GM18907 (cell line): ENCODE measurements around the gene KHDRBS2.

Experiments
- ATAC-seq: cut with Tn5 transposase; IDR thresholded peaks from one replicate; pipeline ENCODE4 v1.9.1; 2021; ENCODE audit warnings: mild to moderate bottlenecking, moderate library complexity; ENCODE audit not compliant: unreplicated experiment

KHDRBS2 gene

DNA sequence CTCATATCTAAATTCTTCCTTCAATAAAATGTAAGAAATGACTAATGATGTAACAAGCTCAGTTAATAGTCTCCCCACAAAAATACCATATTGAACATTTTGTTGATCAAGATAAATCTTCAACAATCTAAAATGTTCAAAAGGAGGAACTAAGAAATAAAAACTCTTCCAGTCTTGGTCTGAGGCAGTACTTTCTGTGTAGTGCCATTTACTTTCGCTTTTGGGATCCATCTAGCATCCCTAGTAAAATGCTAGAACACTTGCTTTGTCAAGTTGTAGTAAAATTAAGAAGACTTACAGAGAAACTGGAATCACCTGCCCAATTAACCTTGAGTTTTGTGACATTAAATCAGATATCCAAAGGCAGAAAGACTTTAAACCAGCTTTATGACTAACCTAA lies 246.4 kb downstream of the KHDRBS2 start:
- no peak for ATAC-seq

DNA sequence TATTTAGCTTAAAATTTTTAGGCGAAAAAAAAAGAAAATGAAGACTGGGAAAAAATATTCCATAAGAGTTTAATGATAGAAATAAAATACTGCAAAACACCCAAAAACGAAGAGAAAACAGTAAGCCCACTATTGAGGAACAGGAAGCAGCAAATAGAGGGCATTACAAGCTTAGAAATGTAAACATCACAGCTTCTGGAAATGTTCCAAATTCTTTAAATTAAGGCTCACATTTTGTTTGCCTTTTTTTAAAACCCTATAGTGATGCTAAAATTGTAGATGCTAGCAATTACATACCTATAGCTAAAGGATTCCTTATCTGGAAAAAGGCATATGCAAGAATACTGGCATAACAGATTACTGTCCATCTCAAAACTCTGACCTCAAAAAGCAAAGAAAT lies 248.6 kb downstream of the KHDRBS2 start:
- ATAC-seq: no peak

DNA sequence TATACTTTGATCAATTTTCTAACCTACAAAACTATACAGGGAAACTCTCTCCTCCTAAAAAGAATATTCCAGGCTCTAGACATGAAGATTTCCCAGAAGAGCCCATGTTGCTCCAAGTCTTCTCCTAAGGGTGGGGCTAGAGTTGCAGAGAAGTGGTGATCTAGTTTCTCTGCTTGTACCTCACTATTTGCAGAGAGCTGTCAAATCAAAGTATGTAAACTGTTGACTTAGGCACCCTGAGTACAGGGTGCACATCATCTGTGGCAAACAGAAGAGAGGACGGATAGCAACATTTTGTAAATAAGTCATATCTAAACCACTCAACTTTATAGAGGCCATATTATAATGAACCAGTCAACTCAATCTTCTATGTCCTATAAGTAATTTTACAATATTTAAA lies 250.1 kb downstream of the KHDRBS2 start:
- no peak for ATAC-seq

DNA sequence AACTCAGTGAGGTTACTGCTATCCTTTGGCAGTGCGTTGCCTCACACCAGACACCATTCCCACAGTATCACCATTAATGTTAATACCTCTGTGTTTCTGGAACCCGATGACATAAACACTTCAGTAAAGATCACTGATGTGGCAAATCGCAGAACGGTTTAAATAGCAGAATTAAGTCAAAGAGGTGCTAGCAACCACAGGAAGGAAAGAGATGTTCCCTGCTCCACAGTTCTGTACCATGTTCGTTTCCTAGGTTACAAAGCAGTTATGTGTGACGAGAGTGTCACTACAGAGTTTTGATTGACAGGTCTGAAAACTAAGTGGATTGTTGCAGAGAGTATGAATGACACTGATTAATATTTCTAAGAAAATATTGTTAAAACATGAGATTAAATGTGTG lies 272.3 kb downstream of the KHDRBS2 start:
- no peak for ATAC-seq

DNA sequence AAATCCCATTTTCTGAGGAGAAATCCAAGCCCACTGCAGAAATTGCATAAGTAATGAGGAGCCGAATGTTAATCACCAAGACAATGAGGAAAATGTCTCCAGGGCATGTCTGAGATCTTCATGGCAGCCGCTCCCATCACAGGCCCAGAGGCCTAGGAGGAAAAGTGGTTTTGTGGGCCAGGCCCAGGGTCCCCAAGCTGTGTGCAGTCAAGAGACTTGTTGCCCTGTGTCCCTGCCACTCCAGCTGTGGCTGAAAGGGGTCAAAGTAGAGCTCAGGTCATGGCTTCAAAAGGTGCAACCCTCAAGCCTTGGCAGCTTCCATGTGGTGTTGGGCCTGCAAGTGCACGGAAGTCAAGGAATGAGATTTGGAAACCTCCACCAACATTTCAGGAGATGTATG lies 276.6 kb downstream of the KHDRBS2 start:
- no peak for ATAC-seq

DNA sequence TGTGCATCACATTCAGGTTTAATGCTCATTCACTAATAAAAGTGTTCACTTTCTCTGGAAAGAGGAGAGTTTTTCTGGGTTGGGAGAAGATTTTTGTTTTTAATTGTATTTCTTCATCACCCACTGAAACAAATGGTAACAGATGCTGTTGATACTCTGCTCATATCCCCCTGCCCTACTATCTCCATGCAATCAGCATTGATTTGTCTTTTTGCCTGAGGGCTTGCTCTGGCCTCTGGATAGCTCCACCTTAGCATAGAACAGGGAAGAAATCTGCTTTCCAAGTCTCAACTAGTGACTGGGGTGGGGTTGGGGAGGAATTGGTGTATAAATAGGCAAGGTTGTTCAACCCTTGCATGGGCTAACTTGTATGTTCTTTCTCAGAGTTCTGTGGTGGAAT lies 296.4 kb downstream of the KHDRBS2 start:
- ATAC-seq: no peak

DNA sequence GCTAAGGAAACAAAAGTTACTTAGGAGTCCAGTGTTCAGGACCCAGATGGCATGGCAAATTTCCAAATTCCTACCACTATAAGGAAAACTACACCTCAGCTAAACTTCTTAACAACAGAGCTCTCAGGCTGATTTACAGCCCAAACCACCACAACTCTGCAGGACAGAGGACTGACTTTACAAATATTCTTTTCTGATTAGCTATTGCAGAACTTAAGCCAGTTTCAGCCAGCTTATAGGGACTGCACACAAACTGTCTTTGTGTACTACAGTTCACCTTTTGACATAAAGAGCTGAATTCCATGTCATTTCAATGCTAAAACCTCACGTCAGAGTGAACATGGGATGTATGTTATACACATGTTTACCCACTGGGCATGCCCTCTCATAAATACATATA lies 305.4 kb downstream of the KHDRBS2 start:
- ATAC-seq: no peak

DNA sequence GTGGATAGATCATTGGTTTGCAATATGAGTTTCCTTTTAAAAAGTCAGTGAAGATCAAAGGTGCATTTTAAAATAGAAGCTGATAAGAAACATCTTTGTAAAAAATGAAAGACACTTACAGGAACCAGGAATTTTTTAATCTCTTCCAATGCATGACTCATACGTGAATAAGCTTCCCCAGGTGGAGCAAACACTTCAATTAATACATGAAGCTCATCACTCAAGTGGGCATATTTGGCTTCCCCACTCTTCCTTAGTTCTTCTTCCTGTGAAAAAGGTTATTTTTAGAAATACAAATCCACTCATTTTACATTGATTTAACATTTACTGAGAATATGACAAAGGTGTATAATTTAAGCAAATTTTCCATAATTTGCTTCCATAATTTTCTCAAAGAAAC lies 308.1 kb downstream of the KHDRBS2 start:
- no peak for ATAC-seq

DNA sequence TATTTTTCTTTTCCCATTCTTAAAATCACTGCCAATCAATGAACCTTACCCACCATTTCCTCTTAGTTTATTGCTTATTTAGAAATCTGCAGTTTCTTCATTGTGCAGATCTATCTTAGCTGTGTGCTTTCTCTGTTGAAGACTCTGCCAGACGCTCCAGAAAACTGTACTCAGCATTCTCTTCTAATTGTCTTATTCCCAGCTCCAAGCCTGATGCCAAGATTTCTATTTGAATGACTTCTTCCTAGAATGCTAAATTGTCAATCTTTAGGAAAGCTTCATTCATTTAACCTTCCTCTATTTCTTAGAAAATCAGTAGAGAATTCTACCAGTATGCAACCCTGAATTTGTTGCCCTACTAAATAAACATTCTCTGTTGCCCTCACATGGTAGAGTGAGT lies 308.9 kb downstream of the KHDRBS2 start:
- ATAC-seq: no peak

DNA sequence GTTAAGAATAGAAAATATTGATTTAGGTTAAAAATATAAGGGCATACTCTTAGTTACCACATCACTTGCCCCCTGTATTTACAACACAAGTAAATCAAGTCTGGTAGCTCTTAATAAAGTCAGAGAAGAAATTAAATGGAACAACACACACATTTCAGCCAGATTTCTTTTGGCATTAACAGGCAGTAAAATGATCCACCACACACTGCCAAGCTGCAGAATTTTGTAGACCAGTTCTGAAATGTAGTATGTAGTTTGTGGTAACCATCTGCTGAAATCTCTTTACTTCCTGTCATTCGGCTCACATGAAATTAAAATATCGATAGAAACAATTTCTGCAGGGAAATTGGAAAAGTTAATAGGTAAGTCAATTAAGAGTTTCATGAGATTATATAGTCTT lies 326.8 kb downstream of the KHDRBS2 start:
- no peak for ATAC-seq

DNA sequence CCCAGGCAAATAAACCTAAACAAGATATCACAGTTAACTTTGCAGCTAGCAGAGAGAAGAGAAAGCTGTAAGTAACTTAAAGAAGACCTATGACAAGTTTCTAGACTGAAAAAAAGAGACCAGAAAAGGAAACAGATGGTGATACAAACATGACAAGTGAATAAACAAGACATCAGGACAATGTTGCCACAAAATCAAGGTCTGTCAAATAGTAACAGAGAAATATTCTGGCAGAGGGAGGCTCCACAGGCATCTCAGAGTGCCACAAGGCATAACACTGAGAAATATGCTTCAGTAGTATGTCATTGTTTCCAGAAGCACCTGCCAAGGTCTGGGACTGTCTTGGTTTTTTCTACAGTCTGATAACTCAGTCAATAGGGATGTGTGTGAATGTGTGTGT lies 332.2 kb downstream of the KHDRBS2 start:
- ATAC-seq: no peak

DNA sequence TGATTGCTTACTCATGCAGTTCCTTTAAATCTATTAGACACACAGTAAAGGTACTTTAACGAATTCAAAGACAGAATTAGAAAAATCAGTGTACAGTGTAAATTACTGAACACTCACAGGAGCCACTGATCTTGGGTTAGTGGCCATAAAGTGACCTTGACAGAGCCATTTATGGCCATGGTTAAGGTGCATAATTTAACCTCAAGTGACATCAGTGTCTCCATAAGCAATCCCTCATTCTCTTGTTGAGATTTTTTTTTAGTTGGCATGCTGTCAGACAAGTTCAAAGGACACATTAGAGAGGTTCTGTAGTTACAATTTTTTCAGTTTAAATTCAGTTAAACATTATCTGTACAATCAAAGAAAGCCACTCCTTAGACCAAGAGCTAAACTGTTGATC lies 334.4 kb downstream of the KHDRBS2 start:
- no peak for ATAC-seq

DNA sequence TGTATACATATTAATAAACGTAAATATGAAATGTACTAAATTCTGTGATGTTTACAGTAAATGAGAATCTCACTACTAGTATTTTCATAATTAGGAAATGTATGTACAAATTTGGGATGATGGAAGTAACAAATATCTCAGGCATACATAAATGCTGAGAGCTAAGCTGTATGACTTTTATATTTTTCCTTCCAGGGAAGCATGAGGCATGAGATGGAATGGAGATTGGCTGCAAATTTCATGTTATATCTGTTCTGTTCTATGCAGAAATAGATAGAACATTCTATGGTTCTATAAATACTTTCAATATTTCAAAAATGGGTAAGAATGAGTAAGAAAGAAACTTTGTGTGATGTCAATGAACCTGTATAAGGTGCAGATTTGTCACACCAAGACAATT lies 335.2 kb downstream of the KHDRBS2 start:
- no peak for ATAC-seq

DNA sequence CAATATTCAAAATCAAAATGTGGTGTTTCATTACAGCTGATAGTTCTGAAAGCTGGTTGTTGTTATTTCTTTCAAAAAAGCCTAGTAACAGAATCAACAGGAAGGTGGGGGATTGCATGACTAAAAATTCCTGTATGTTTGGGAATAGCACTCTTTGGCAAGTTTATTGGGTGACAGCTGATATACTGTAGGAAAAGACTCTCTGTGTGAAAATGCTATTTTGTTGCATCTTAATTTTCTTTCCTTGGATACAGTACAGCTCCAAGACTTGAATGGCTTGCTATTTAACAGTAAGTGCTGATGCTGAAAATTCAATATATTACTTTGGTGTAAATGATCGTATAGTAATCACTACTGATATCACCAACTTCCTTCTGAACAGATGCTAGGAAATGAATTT lies 336.1 kb downstream of the KHDRBS2 start:
- ATAC-seq: no peak

DNA sequence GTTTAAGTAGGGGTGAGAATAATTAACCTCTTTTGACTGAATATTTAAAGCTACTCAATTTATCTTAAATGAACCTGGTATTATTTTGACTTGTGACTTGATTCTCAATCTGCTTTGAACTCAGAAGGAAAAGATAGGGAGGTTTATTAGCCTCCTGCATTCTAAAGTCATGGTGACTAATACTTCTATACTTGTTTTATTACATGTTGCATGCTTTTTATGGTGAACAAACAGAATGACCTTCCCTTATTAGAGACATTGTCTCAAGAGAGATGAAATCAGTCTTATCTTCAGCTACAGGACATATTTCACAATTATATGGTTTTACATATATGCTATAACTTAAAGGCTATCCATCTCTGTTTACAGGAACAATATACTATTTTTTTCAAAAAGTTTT lies 336.9 kb downstream of the KHDRBS2 start:
- no peak for ATAC-seq

DNA sequence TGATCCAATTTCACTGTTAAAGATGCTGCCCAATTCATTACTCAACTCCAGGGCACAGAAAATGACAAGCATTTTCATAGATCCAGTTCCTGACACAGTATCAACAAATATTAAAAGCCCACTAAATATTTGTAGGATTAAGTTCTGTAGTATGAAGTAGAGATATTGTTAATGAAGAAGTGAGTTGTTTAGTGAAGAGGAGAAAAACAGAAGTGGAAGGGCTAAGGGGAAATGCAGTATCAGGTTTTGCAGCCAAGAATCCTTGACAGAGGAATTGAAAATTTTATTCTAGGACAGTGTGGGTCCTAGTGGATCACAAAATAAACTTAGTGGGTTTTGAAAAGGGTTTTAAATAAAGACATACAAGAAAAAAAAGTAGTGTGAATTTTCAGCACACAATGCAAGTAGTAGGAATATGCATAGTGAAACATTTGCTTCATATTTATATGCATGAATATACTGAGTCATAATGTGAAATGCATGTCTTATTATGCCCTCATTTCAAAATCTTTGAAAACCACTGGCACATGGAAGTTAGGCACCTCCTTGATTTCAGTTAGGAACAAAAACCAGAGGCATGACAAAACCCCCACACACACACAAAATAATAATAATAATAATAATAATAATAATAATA lies 338.6 kb downstream of the KHDRBS2 start:
- no peak for ATAC-seq

DNA sequence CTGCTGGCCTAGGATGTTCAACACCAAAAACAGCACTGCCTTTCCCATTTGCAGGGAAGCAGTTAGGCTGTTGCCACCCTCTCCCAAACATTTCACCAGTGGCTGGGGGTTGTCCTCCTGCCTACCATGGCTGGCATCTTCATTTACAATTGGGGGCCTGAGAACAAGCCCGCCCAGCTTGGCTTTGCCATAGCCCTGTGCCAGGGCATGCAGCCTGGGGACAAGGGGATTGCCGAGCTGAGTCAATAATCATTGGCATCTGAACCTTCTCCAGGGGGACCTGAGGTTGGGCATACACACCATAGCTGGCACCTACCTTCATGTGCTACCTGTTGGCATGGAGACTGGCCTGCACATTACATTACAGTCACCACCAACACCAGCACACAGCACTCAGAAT lies 345.1 kb downstream of the KHDRBS2 start:
- ATAC-seq: no peak

DNA sequence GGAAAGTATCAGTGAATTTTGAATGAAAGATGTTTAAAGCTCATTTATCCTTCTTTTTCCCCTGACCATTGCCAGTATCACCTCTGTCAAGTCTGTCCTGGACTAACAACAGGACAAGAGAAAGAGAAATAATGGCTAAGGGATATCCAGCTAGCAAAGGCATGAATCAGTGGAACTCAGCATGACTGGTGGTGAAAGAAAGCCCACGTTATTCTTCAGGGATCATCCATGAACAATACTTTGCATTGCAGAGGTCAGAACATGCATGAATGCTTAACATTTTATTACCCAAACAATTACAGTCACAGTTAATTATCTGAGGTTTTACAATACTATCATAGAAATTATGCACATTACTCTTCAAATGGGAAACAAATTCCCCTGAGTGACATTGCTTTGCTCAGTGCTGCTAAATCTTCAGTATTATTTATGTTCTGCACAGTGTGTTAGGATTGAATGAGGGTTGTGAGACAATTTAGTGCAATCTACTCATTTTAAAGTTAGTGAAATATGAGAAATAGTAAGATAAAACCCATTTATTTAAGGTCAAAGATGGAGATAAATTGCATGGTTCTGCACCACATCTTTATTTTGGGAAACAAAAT lies 350.7 kb downstream of the KHDRBS2 start:
- ATAC-seq: no peak

DNA sequence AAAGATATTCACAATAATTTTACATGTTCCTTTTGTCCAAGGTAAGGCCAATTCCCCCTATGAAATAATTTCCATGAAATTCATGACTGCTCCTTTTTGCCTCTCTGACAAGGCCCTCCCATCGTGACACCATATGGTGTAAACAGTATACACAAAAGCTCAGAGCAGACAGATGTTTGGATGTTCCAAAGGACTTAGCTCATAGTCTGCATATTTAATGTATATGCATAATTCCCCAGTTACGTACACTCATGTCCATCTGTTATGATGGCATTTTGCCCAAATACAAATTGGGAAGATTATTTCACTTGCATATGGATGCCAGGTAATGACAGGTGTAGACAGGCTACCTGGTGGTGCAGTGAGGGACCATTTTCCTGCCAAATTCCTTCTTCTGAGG lies 376.5 kb downstream of the KHDRBS2 start:
- no peak for ATAC-seq

DNA sequence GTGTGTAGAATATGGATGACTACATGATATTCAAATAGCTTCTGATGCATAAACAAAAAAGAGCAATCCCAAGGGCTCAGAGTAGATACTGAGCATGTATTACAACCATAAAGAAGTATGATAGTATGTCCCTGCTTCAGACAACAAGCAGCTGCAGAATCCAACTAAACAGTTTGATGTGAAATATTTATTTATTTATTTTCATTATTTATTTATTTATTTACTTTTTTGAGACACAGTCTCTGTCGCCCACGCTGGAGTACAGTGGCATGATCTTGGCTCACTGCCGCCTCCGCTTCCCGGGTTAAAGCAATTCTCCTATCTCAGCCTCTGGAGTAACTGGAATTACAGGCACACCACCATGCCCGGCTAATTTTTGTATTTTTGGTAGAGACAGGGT lies 384.3 kb downstream of the KHDRBS2 start:
- no peak for ATAC-seq

DNA sequence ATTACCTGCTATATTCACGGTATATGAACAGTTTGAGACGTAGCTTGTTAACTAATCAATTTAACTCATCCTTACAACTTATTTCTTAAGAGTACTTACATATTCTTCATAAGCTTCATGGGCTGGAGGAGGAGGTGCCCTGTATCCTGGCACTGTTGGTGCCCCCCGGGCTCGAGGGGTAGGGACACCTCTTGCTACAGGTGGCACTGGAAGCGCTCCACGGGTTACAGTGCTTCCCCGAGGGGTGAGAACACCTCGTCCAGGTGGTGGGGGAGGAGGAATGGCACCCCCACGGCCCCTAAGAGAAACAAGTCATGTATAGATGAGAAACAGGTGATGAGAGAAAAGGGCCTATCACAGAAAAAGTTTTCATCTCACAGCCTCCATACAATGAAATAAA lies 391.5 kb downstream of the KHDRBS2 start:
- no peak for ATAC-seq

DNA sequence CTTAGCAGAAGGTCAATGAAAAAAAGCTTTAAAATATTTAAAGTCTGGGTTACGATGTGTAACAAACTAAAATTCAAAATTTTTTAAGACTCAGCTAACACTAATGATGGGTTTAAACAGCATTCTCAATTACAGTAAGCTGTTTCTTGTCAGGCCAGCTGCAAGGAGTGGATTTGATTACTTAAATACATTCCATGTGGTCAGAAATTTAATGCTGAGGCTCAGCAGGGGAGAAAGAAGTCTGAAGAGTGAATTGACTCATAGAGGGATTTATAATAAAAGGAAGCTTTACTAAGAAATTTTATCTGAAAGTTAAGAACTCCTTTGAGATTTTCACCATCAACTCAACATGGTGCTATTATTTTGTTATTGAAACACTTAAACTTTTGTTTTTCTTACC lies 398.6 kb downstream of the KHDRBS2 start:
- ATAC-seq: no peak

DNA sequence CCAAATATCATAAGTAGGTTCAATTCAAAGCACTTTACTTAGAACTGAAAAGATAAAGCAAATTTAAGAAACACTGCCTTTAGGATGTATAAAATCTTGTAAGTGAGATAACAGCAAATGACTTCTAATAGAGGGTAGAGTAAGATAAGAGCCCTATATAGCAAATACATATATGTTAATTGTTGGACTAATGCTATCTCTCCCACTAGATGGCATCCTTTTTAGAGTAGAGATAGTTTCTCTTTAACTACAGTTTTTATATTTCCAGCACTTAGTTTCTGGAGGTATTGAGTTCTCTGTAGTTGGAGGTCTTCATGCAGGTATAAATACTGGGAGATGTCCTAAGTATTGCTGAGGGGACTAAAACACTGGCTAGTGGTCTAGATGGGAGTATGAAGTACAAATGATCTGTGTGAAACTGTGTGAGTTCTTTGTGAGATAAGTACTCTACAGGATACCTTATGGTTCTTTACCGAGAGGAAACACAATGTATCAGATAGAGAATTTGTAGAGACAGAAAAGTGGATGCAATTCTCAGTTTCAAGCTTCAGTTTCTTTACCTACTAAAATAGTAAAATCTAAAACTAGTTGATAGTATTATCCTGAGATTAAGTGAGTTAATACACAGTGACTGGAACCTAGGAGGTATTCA lies 399.3 kb downstream of the KHDRBS2 start:
- no peak for ATAC-seq
